OCI-LY1 (cell line): ENCODE results near the gene RAB4A.

Experiments used
- EZH2 ChIP-seq: fragments of 200-600 bp; sonication (generic), shearing (Covaris generic); IDR thresholded peaks from 2 replicates; pipeline ENCODE4 v1.8.0; 2017; ENCODE audit warnings: borderline replicate concordance, mixed run types, mild to moderate bottlenecking, antibody characterized with exemption, low read length, moderate library complexity, mixed read lengths
- TF ChIP-seq, protein P1 (sequence below): fragments of 200-600 bp; sonication (generic), shearing (Covaris generic); IDR thresholded peaks from 2 replicates; pipeline ENCODE4 v1.5.1; 2017; ENCODE audit warnings: mild to moderate bottlenecking, antibody characterized with exemption, low read length, moderate library complexity, mixed read lengths

DNA sequence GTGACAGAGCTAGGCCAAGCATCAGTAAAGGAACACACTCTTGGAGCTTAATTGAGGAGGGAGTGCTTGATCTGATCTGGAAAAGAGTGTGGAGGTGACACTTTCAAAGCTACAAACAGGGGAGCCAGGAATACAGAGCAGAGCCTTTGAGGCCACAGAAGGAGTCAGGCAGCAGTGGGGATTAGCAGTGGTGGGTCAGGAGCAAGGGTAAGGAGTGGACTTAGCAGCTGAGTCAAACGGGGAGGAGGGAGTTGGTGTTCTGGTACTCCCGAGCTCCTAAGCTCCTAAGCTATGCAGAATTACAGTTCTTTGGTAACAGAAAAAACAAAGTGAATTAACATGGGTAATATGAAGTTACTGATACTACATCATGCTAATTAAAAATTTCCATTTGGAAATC, 14.5 kb downstream of the RAB4A start:
- TF ChIP-seq, protein P1, sequence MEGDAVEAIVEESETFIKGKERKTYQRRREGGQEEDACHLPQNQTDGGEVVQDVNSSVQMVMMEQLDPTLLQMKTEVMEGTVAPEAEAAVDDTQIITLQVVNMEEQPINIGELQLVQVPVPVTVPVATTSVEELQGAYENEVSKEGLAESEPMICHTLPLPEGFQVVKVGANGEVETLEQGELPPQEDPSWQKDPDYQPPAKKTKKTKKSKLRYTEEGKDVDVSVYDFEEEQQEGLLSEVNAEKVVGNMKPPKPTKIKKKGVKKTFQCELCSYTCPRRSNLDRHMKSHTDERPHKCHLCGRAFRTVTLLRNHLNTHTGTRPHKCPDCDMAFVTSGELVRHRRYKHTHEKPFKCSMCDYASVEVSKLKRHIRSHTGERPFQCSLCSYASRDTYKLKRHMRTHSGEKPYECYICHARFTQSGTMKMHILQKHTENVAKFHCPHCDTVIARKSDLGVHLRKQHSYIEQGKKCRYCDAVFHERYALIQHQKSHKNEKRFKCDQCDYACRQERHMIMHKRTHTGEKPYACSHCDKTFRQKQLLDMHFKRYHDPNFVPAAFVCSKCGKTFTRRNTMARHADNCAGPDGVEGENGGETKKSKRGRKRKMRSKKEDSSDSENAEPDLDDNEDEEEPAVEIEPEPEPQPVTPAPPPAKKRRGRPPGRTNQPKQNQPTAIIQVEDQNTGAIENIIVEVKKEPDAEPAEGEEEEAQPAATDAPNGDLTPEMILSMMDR = no peak
- TF ChIP-seq EZH2 = no peak
